DLD1 (cell line): Measurements from ENCODE around the gene BHMT2.

ENCODE experiments used
- in situ Hi-C: cut with HindIII; loops from 2 replicates; pipeline ENCODE4 v1.10.0; 2017; ENCODE audit warnings: low sequenced_read_pairs

BHMT2 gene

GRCh38 chr5:79069488-79070349 lies at the start of gene BHMT2, which contains the start of gene DMGDH:
BHMT2 (plus strand) TSS chr5:79069767; CDS start chr5:79069783, 16 bp downstream.
DMGDH (minus strand) TSS chr5:79069674; CDS start chr5:79069620, 54 bp downstream.
- in situ Hi-C loops, result no loop called here

- in situ Hi-C loops, result loop anchor here (25.0 kb wide), 1 partner anchor 841 kb away; no protein-coding TSS in a partner anchor
Measured at GRCh38 chr5:79020861-79021561, 48.6 kb upstream of the BHMT2 start.

GRCh38 chr5:79021753-79022152 lies 47.8 kb upstream of the BHMT2 start:
- in situ Hi-C loops, result loop anchor here (25.0 kb wide), 1 partner anchor 841 kb away; no protein-coding TSS in a partner anchor

- in situ Hi-C loops, result loop anchor here (25.0 kb wide), 1 partner anchor 840 kb away; no protein-coding TSS in a partner anchor
Measured at GRCh38 chr5:79022771-79023170, 46.8 kb upstream of the BHMT2 start.

GRCh38 chr5:79023348-79023747 lies 46.2 kb upstream of the BHMT2 start:
- in situ Hi-C loops, result loop anchor here (25.0 kb wide), 1 partner anchor 839 kb away; no protein-coding TSS in a partner anchor

- in situ Hi-C loops, result loop anchor here (25.0 kb wide), 1 partner anchor 838 kb away; no protein-coding TSS in a partner anchor
Measured at GRCh38 chr5:79023947-79024346, 45.6 kb upstream of the BHMT2 start.

GRCh38 chr5:79025054-79025472 lies 44.5 kb upstream of the BHMT2 start:
- in situ Hi-C loops, result no loop called here

GRCh38 chr5:79030663-79031484 lies 38.7 kb upstream of the BHMT2 start:
- in situ Hi-C loops, result no loop called here

- in situ Hi-C loops, result no loop called here
Measured at GRCh38 chr5:79031485-79031867, 38.1 kb upstream of the BHMT2 start.

- in situ Hi-C loops, result no loop called here
Measured at GRCh38 chr5:79032031-79032695, 37.4 kb upstream of the BHMT2 start.

- in situ Hi-C loops, result no loop called here
Measured at GRCh38 chr5:79032782-79033181, 36.8 kb upstream of the BHMT2 start.

- in situ Hi-C loops, result no loop called here
Measured at GRCh38 chr5:79035237-79035636, 34.3 kb upstream of the BHMT2 start.

GRCh38 chr5:79036769-79037168 lies 32.8 kb upstream of the BHMT2 start:
- in situ Hi-C loops, result no loop called here

- in situ Hi-C loops, result no loop called here
Measured at GRCh38 chr5:79042188-79042587, 27.4 kb upstream of the BHMT2 start.

GRCh38 chr5:79047199-79047598 lies 22.4 kb upstream of the BHMT2 start:
- in situ Hi-C loops, result no loop called here

GRCh38 chr5:79048437-79048836 lies 21.1 kb upstream of the BHMT2 start:
- in situ Hi-C loops, result no loop called here

- in situ Hi-C loops, result no loop called here
Measured at GRCh38 chr5:79050498-79050897, 19.1 kb upstream of the BHMT2 start.

GRCh38 chr5:79053321-79053720 lies 16.2 kb upstream of the BHMT2 start:
- in situ Hi-C loops, result no loop called here

- in situ Hi-C loops, result no loop called here
Measured at GRCh38 chr5:79055017-79055416, 14.6 kb upstream of the BHMT2 start.

- in situ Hi-C loops, result no loop called here
Measured at GRCh38 chr5:79056847-79057246, 12.7 kb upstream of the BHMT2 start.
